Panc1 (cell line): ENCODE data around the gene GNMT. TPM values are rescaled to one million over a fixed set of nuclear protein-coding genes. Genes with fewer than 3 reads are reported as not detected.

ENCODE experiments used
- ATAC-seq: fragments of 200-7000 bp; cut with Tn5 transposase; 2 replicates; pipeline ENCODE4 v1.9.1; 2020; ENCODE audit warnings: mild to moderate bottlenecking, moderate library complexity
- BruUV-seq: library from RNA; stranded (reverse); fragments of 400-500 nt; replicated peaks from 2 replicates; lab custom pipeline; 2021; lab: Mats Ljungman, UMichigan
- CTCF ChIA-PET: fragments of 300-600 bp; sonication (Branson Sonifier 250); formaldehyde crosslinking; loops from one replicate; lab custom pipeline; 2022; ENCODE audit warnings: antibody characterized with exemption; lab: Charles Lee
- POLR2A ChIA-PET: fragments of 300-600 bp; sonication (Branson Sonifier 250); formaldehyde crosslinking; loops from one replicate; lab custom pipeline; 2022; ENCODE audit warnings: antibody characterized with exemption; lab: Charles Lee
- DNase-seq: peaks from one replicate; pipeline ENCODE4 v3.0.0-alpha.2; 2010; ENCODE audit warnings: low read depth, low spot score
- H3K27ac ChIP-seq: 2 replicates; pipeline ENCODE4 v1.5.1; 2011; ENCODE audit warnings: mild to moderate bottlenecking, low read length, inconsistent platforms
- H3K27me3 ChIP-seq: fragments of 200-500 bp; sonication (Bioruptor generic); 2 replicates; pipeline ENCODE4 v1.6.0; 2014; ENCODE audit warnings: low read length, inconsistent platforms; ENCODE audit not compliant: control insufficient read depth, insufficient read depth
- H3K36me3 ChIP-seq: fragments of 200-500 bp; sonication (Bioruptor generic); 2 replicates; pipeline ENCODE4 v1.5.1; 2014; ENCODE audit warnings: inconsistent platforms, mild to moderate bottlenecking, low read length, moderate library complexity; ENCODE audit not compliant: control insufficient read depth, insufficient read depth
- H3K4me1 ChIP-seq: 2 replicates; pipeline ENCODE4 v1.5.1; 2011; ENCODE audit warnings: inconsistent platforms, mild to moderate bottlenecking, low read length, moderate library complexity; ENCODE audit not compliant: control insufficient read depth, insufficient read depth
- H3K4me3 ChIP-seq, 2 experiments: 2 replicates each; pipeline ENCODE4 v1.5.1; 2011 to 2012; ENCODE audit warnings: low read depth in 2 of 2, low read length in 2 of 2, mild to moderate bottlenecking in 2 of 2, inconsistent platforms in 1 of 2, moderate library complexity in 1 of 2
- H3K9me3 ChIP-seq: fragments of 200-500 bp; sonication (Bioruptor generic); 2 replicates; pipeline ENCODE4 v1.5.1; 2014; ENCODE audit warnings: low read depth, mild to moderate bottlenecking, inconsistent platforms, low read length, moderate library complexity; ENCODE audit not compliant: control insufficient read depth, insufficient read depth
- CTCF ChIP-seq: fragments of 450-650 bp; IDR thresholded peaks from 2 replicates; pipeline ENCODE4 v1.5.1; 2017; ENCODE audit warnings: mild to moderate bottlenecking
- POLR2AphosphoS5 ChIP-seq: IDR thresholded peaks from 2 replicates; pipeline ENCODE4 v1.6.1; 2012; ENCODE audit warnings: mild to moderate bottlenecking, low read depth, low read length, moderate library complexity
- SIN3A ChIP-seq: IDR thresholded peaks from 2 replicates; pipeline ENCODE4 v1.6.1; 2012; ENCODE audit warnings: low read depth, mild to moderate bottlenecking, low read length, moderate library complexity, borderline replicate concordance; ENCODE audit not compliant: insufficient read depth
- TCF7L2 ChIP-seq: IDR thresholded peaks from 2 replicates; pipeline ENCODE4 v1.6.1; 2011; ENCODE audit warnings: mild to moderate bottlenecking, low read depth, low read length, inconsistent platforms
- in situ Hi-C: cut with HindIII; loops from 2 replicates; pipeline ENCODE4 v1.10.0; 2016; ENCODE audit warnings: low sequenced_read_pairs, low pct_unique_long_range_greater_than_20kb
- intact Hi-C: fragments of 100-400 bp; cut with micrococcal nuclease; formaldehyde crosslinking; loops from one replicate; pipeline ENCODE4 v1.10.0; 2022; ENCODE audit not compliant: unreplicated experiment
- total RNA-seq: library from RNA; stranded (reverse); gene quantifications from one replicate; pipeline ENCODE4 v1.2.1, GENCODE V29; 2021; ENCODE audit not compliant: unreplicated experiment
- TF ChIP-seq, protein P1 (sequence below), 2 experiments: IDR thresholded peaks; 2 replicates each; pipeline ENCODE4 v1.6.1; 2011 to 2012; ENCODE audit warnings: low read depth in 2 of 2, control low read depth in 1 of 2, low read length in 1 of 2, mild to moderate bottlenecking in 1 of 2, moderate library complexity in 1 of 2; ENCODE audit not compliant: insufficient read depth in 1 of 2

GNMT gene
- total RNA-seq, 1 experiment from 2014 or later: 0.72 TPM

- H3K27me3 ChIP-seq: no peaks in the 10 kb centered on the region
- DNase-seq: no peak
- intact Hi-C loops: no loop called here
- TF ChIP-seq TCF7L2: no peak
- TF ChIP-seq CTCF: peak; percentile 79; the same call in 1 of the 2 replicates
- ChIA-PET POLR2A (no interaction called here), CTCF (no interaction called here)
- H3K4me1 ChIP-seq: peaks cover 13% of the 10 kb centered on the region
- H3K27ac ChIP-seq: no peak overlapping the region
- no peak overlapping the region for H3K4me3 ChIP-seq
- in situ Hi-C loops: no loop called here
- H3K36me3 ChIP-seq: peaks cover 21% of the 10 kb centered on the region
- no peaks in the 10 kb centered on the region for H3K9me3 ChIP-seq
- peak; percentile 25; the same call in 1 of the 2 replicates for ATAC-seq
- BruUV-seq: no TSS peak
These were observed 48.6 kb downstream of the GNMT start for GRCh38 chr6:43009124-43009523.

DNA sequence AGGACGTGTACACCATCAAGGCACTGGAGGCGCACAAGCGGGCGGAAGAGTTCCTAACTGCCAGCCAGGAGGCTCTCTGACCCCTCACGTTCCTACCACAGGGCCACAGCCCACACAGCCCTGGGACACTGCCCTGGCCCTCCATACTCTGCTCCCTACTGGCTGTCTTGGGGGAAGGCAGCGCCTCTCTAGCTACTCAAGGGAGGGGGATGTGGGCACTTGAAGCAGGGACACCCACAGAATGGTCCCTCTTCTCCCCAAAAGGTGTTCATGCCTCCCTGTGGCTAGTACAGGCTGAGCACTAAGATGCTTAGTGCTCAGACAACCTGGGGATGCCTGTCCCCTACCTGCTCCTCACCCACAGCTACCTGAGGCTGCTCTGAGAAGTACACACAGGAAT lies 50.7 kb downstream of the GNMT start:
- Histone ChIP-seq H3K4me1 (peaks cover 18% of the 10 kb centered on the region), H3K27me3 (no peaks in the 10 kb centered on the region), H3K27ac (no peak overlapping the region), H3K9me3 (no peaks in the 10 kb centered on the region), H3K36me3 (peaks cover 23% of the 10 kb centered on the region), H3K4me3 (no peak overlapping the region)
- TF ChIP-seq, protein P1, sequence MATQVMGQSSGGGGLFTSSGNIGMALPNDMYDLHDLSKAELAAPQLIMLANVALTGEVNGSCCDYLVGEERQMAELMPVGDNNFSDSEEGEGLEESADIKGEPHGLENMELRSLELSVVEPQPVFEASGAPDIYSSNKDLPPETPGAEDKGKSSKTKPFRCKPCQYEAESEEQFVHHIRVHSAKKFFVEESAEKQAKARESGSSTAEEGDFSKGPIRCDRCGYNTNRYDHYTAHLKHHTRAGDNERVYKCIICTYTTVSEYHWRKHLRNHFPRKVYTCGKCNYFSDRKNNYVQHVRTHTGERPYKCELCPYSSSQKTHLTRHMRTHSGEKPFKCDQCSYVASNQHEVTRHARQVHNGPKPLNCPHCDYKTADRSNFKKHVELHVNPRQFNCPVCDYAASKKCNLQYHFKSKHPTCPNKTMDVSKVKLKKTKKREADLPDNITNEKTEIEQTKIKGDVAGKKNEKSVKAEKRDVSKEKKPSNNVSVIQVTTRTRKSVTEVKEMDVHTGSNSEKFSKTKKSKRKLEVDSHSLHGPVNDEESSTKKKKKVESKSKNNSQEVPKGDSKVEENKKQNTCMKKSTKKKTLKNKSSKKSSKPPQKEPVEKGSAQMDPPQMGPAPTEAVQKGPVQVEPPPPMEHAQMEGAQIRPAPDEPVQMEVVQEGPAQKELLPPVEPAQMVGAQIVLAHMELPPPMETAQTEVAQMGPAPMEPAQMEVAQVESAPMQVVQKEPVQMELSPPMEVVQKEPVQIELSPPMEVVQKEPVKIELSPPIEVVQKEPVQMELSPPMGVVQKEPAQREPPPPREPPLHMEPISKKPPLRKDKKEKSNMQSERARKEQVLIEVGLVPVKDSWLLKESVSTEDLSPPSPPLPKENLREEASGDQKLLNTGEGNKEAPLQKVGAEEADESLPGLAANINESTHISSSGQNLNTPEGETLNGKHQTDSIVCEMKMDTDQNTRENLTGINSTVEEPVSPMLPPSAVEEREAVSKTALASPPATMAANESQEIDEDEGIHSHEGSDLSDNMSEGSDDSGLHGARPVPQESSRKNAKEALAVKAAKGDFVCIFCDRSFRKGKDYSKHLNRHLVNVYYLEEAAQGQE (IDR thresholded peaks at IDR 0.05; ENCODE audit: insufficient read depth in 1 of 2, low read depth in 2 of 2, low read length in 1 of 2): no peak
- TF ChIP-seq CTCF (no peak), SIN3A (no peak), TCF7L2 (no peak), POLR2AphosphoS5 (no peak)
- no TSS peak for BruUV-seq
- no peak for ATAC-seq
- in situ Hi-C loops: no loop called here
- intact Hi-C loops: loop anchor here (5.0 kb wide), 1 partner anchor 109 kb away; no protein-coding TSS in a partner anchor
- CTCF ChIA-PET: interaction anchor here (0.7 kb wide), 1 partner anchor 82 kb away, joined by 4 read pairs; the partner anchor contains the start of gene CNPY3
- POLR2A ChIA-PET: no interaction called here
- no peak for DNase-seq
